DND-41 (cell line): ENCODE results near the gene ASIC2.

ENCODE experiments used
- EZH2 ChIP-seq: IDR thresholded peaks from 3 replicates; pipeline ENCODE4 v1.6.1; 2012; ENCODE audit warnings: borderline replicate concordance, low read depth, mild to moderate bottlenecking, moderate library complexity, low read length, inconsistent platforms; ENCODE audit not compliant: severe bottlenecking
- TF ChIP-seq, protein P1 (sequence below): IDR thresholded peaks from 2 replicates; pipeline ENCODE4 v1.5.1; 2012; ENCODE audit warnings: borderline replicate concordance, low read length, moderate library complexity, mild to moderate bottlenecking; ENCODE audit not compliant: poor library complexity, severe bottlenecking; ENCODE audit errors: extremely low read depth

DNA sequence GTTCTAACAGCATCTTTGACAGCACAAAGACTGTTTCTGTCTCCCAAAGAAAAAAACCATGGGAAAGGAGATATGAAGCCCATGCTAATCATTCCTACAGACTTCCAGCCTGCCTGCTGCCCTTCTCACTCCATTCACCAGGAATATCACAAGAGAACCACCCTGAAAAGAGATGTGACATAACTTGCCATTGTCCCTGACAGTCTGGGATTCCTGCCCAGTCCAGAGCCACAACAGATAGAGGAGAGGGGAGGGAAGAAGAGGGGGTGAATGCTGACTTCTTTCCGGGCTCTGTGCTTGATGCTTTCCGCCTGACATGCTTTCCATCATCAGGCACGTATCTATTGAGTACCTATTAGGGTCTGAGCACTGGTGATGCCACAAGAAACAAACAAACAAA is 31.6 kb upstream of the ASIC2 start:
- TF ChIP-seq, protein P1, sequence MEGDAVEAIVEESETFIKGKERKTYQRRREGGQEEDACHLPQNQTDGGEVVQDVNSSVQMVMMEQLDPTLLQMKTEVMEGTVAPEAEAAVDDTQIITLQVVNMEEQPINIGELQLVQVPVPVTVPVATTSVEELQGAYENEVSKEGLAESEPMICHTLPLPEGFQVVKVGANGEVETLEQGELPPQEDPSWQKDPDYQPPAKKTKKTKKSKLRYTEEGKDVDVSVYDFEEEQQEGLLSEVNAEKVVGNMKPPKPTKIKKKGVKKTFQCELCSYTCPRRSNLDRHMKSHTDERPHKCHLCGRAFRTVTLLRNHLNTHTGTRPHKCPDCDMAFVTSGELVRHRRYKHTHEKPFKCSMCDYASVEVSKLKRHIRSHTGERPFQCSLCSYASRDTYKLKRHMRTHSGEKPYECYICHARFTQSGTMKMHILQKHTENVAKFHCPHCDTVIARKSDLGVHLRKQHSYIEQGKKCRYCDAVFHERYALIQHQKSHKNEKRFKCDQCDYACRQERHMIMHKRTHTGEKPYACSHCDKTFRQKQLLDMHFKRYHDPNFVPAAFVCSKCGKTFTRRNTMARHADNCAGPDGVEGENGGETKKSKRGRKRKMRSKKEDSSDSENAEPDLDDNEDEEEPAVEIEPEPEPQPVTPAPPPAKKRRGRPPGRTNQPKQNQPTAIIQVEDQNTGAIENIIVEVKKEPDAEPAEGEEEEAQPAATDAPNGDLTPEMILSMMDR: no peak
- no peak for TF ChIP-seq EZH2
